ENCODE results near the gene PWWP2A. TPM values are rescaled to one million over a fixed set of nuclear protein-coding genes. Genes with fewer than 3 reads are reported as not detected.

PWWP2A gene
- total and polyA plus RNA-seq, 4 experiments from 2014 or later: 29.6 to 40.6 (median 35.5) TPM

- intact Hi-C loops (cut with micrococcal nuclease): no loop called here
These were observed 32.1 kb downstream of the PWWP2A start for GRCh38 chr5:160087199-160087598.

GRCh38 chr5:160084144-160084543 is 35.1 kb downstream of the PWWP2A start:
- Mint-ChIP-seq H3K9me3 (no peaks in the 10 kb centered on the region), H3K36me3 (peaks cover 2 to 14% of the 10 kb centered on the region in 2 donors), H3K4me3 (no peak overlapping the region), H3K27me3 (no peaks in the 10 kb centered on the region), H3K27ac (no peak overlapping the region), H3K4me1 (peaks cover 0 to 2% (median under 1%) of the 10 kb centered on the region in 4 donors)
- CTCF ChIA-PET (ENCODE audit: partially characterized antibody): interaction anchor here (1.5 kb wide), 1 partner anchor 20 kb away, joined by 3 read pairs; no protein-coding TSS in a partner anchor
- Histone ChIP-seq H3K9me3 (ENCODE audit: control insufficient read depth in 1 of 2, low read length in 2 of 2) (no peaks in the 10 kb centered on the region), H3K27me3 (ENCODE audit: insufficient read depth, low read length) (no peaks in the 10 kb centered on the region), H3K36me3 (ENCODE audit: insufficient read depth, low read length) (no peaks in the 10 kb centered on the region), H3K4me3 (ENCODE audit: low read length in 2 of 2) (no peak overlapping the region), H3K4me1 (ENCODE audit: insufficient read depth, low read length) (no peaks in the 10 kb centered on the region), H3K27ac (ENCODE audit: low read depth, low read length) (no peak overlapping the region)
- POLR2A ChIA-PET (ENCODE audit: partially characterized antibody): no interaction called here
- intact Hi-C loops (cut with micrococcal nuclease): no loop called here
- DNase-seq: no peak

More at GRCh38 chr5:160087199-160087598, 32.1 kb downstream of the PWWP2A start:
- Mint-ChIP-seq H3K9me3 (no peaks in the 10 kb centered on the region), H3K27ac (peak overlapping the region in 1 of 7 donors; percentile 42), H3K27me3 (no peaks in the 10 kb centered on the region), H3K36me3 (peaks cover 2 to 8% of the 10 kb centered on the region in 2 donors), H3K4me1 (peaks cover 0 to 2% (median 0%) of the 10 kb centered on the region in 4 donors), H3K4me3 (no peak overlapping the region)
- Histone ChIP-seq H3K27ac (ENCODE audit: low read depth, low read length) (no peak overlapping the region), H3K9me3 (ENCODE audit: control insufficient read depth in 1 of 2, low read length in 2 of 2) (no peaks in the 10 kb centered on the region), H3K4me1 (ENCODE audit: insufficient read depth, low read length) (no peaks in the 10 kb centered on the region), H3K36me3 (ENCODE audit: insufficient read depth, low read length) (peaks cover 2% of the 10 kb centered on the region), H3K27me3 (ENCODE audit: insufficient read depth, low read length) (no peaks in the 10 kb centered on the region), H3K4me3 (ENCODE audit: low read length in 2 of 2) (no peak overlapping the region)
- ChIA-PET POLR2A (ENCODE audit: partially characterized antibody) (no interaction called here), CTCF (ENCODE audit: partially characterized antibody) (interaction anchor here (0.7 to 1.5 kb wide), 2 partner anchors 66 to 1660 kb away, joined by 3 to 4 read pairs; no protein-coding TSS in a partner anchor)
- no peak for DNase-seq

- no peak for DNase-seq
- H3K4me3 Mint-ChIP-seq: no peak overlapping the region
- Histone ChIP-seq H3K27ac (ENCODE audit: low read depth, low read length) (no peak overlapping the region), H3K27me3 (ENCODE audit: insufficient read depth, low read length) (no peaks in the 10 kb centered on the region), H3K4me1 (ENCODE audit: insufficient read depth, low read length) (no peaks in the 10 kb centered on the region), H3K4me3 (ENCODE audit: low read length in 2 of 2) (no peak overlapping the region), H3K9me3 (ENCODE audit: control insufficient read depth in 1 of 2, low read length in 2 of 2) (no peaks in the 10 kb centered on the region), H3K36me3 (ENCODE audit: insufficient read depth, low read length) (no peaks in the 10 kb centered on the region)
- POLR2A ChIA-PET (ENCODE audit: partially characterized antibody): no interaction called here
- no peaks in the 10 kb centered on the region for H3K27me3 Mint-ChIP-seq
- peak overlapping the region in 1 of 7 donors; percentile 4 for H3K27ac Mint-ChIP-seq
- CTCF ChIA-PET (ENCODE audit: partially characterized antibody): interaction anchor here (1.0 to 1.5 kb wide), 2 partner anchors 20 to 62 kb away, joined by 3 read pairs; no protein-coding TSS in a partner anchor
- H3K4me1 Mint-ChIP-seq: peaks cover 0 to 3% (median under 1%) of the 10 kb centered on the region in 4 donors
- intact Hi-C loops (cut with micrococcal nuclease): no loop called here
- H3K9me3 Mint-ChIP-seq: no peaks in the 10 kb centered on the region
- H3K36me3 Mint-ChIP-seq: peaks cover 6 to 16% of the 10 kb centered on the region in 2 donors
These were observed 35.7 kb downstream of the PWWP2A start for GRCh38 chr5:160083501-160083900.

- H3K27me3 Mint-ChIP-seq: no peaks in the 10 kb centered on the region
- H3K27ac Mint-ChIP-seq: peak overlapping the region in 1 of 7 donors; percentile 4
- no peak for DNase-seq
- no peaks in the 10 kb centered on the region for H3K4me1 ChIP-seq (ENCODE audit: insufficient read depth, low read length)
- H3K4me3 ChIP-seq (ENCODE audit: low read length in 2 of 2): no peak overlapping the region
- intact Hi-C loops (cut with micrococcal nuclease): no loop called here
- ChIA-PET CTCF (ENCODE audit: partially characterized antibody) (interaction anchor here (0.6 to 1.5 kb wide), 3 partner anchors 21 to 1384 kb away, joined by 3 read pairs; no protein-coding TSS in a partner anchor), POLR2A (ENCODE audit: partially characterized antibody) (no interaction called here)
- H3K4me1 Mint-ChIP-seq: peaks cover 0 to 3% (median under 1%) of the 10 kb centered on the region in 4 donors
- no peaks in the 10 kb centered on the region for H3K36me3 ChIP-seq (ENCODE audit: insufficient read depth, low read length)
- H3K27ac ChIP-seq (ENCODE audit: low read depth, low read length): no peak overlapping the region
- no peak overlapping the region for H3K4me3 Mint-ChIP-seq
- no peaks in the 10 kb centered on the region for H3K9me3 ChIP-seq (ENCODE audit: control insufficient read depth in 1 of 2, low read length in 2 of 2)
- no peaks in the 10 kb centered on the region for H3K27me3 ChIP-seq (ENCODE audit: insufficient read depth, low read length)
- H3K36me3 Mint-ChIP-seq: peaks cover 12 to 19% of the 10 kb centered on the region in 2 donors
- H3K9me3 Mint-ChIP-seq: no peaks in the 10 kb centered on the region
These were observed 36.4 kb downstream of the PWWP2A start for GRCh38 chr5:160082614-160083500.

GRCh38 chr5:160081495-160081894 is 37.8 kb downstream of the PWWP2A start:
- POLR2A ChIA-PET (ENCODE audit: partially characterized antibody): interaction anchor here (0.5 kb wide), 1 partner anchor 20 kb away, joined by 3 read pairs; no protein-coding TSS in a partner anchor
- H3K36me3 Mint-ChIP-seq: peaks cover 12 to 26% of the 10 kb centered on the region in 2 donors
- Histone ChIP-seq H3K27ac (ENCODE audit: low read depth, low read length) (no peak overlapping the region), H3K9me3 (ENCODE audit: control insufficient read depth in 1 of 2, low read length in 2 of 2) (no peaks in the 10 kb centered on the region), H3K27me3 (ENCODE audit: insufficient read depth, low read length) (no peaks in the 10 kb centered on the region), H3K36me3 (ENCODE audit: insufficient read depth, low read length) (no peaks in the 10 kb centered on the region), H3K4me3 (ENCODE audit: low read length in 2 of 2) (no peak overlapping the region), H3K4me1 (ENCODE audit: insufficient read depth, low read length) (no peaks in the 10 kb centered on the region)
- no peaks in the 10 kb centered on the region for H3K9me3 Mint-ChIP-seq
- intact Hi-C loops (cut with micrococcal nuclease): no loop called here
- no peaks in the 10 kb centered on the region for H3K27me3 Mint-ChIP-seq
- no peak overlapping the region for H3K4me3 Mint-ChIP-seq
- CTCF ChIA-PET (ENCODE audit: partially characterized antibody): interaction anchor here (3.5 kb wide), 1 partner anchor 60 kb away, joined by 13 read pairs; no protein-coding TSS in a partner anchor
- no peak overlapping the region for H3K27ac Mint-ChIP-seq
- DNase-seq: no peak
- H3K4me1 Mint-ChIP-seq: peaks cover 0 to 3% (median under 1%) of the 10 kb centered on the region in 4 donors

- no peaks in the 10 kb centered on the region for H3K4me1 ChIP-seq (ENCODE audit: insufficient read depth, low read length)
- Mint-ChIP-seq H3K9me3 (no peaks in the 10 kb centered on the region), H3K4me3 (no peak overlapping the region), H3K36me3 (peaks cover 12 to 26% of the 10 kb centered on the region in 2 donors), H3K27ac (peak overlapping the region in 1 of 7 donors; percentile 60), H3K27me3 (no peaks in the 10 kb centered on the region), H3K4me1 (peaks cover 0 to 4% (median under 1%) of the 10 kb centered on the region in 4 donors)
- no peak overlapping the region for H3K4me3 ChIP-seq (ENCODE audit: low read length in 2 of 2)
- CTCF ChIA-PET (ENCODE audit: partially characterized antibody): interaction anchor here (1.1 to 3.5 kb wide), 2 partner anchors 9 to 58 kb away, joined by 5 to 13 read pairs; no protein-coding TSS in a partner anchor
- no peaks in the 10 kb centered on the region for H3K27me3 ChIP-seq (ENCODE audit: insufficient read depth, low read length)
- no peak overlapping the region for H3K27ac ChIP-seq (ENCODE audit: low read depth, low read length)
- intact Hi-C loops (cut with micrococcal nuclease): no loop called here
- POLR2A ChIA-PET (ENCODE audit: partially characterized antibody): no interaction called here
- no peaks in the 10 kb centered on the region for H3K9me3 ChIP-seq (ENCODE audit: control insufficient read depth in 1 of 2, low read length in 2 of 2)
- DNase-seq: no peak
- no peaks in the 10 kb centered on the region for H3K36me3 ChIP-seq (ENCODE audit: insufficient read depth, low read length)
These were observed 39.5 kb downstream of the PWWP2A start for GRCh38 chr5:160079753-160080152.

GRCh38 chr5:160076997-160077396 is 42.3 kb downstream of the PWWP2A start:
- Mint-ChIP-seq H3K36me3 (peaks cover 12 to 26% of the 10 kb centered on the region in 2 donors), H3K27ac (peak overlapping the region in 2 of 7 donors; percentile 53 to 73), H3K27me3 (no peaks in the 10 kb centered on the region), H3K9me3 (no peaks in the 10 kb centered on the region), H3K4me1 (peaks cover 0 to 4% (median under 1%) of the 10 kb centered on the region in 4 donors), H3K4me3 (no peak overlapping the region)
- Histone ChIP-seq H3K4me1 (ENCODE audit: insufficient read depth, low read length) (no peaks in the 10 kb centered on the region), H3K27me3 (ENCODE audit: insufficient read depth, low read length) (no peaks in the 10 kb centered on the region), H3K27ac (ENCODE audit: low read depth, low read length) (no peak overlapping the region), H3K9me3 (ENCODE audit: control insufficient read depth in 1 of 2, low read length in 2 of 2) (no peaks in the 10 kb centered on the region), H3K4me3 (ENCODE audit: low read length in 2 of 2) (no peak overlapping the region), H3K36me3 (ENCODE audit: insufficient read depth, low read length) (no peaks in the 10 kb centered on the region)
- intact Hi-C loops (cut with micrococcal nuclease): no loop called here
- ChIA-PET CTCF (ENCODE audit: partially characterized antibody) (no interaction called here), POLR2A (ENCODE audit: partially characterized antibody) (no interaction called here)
- no peak for DNase-seq

Data from CD4-positive, alpha-beta memory T cell (primary cell).